Tongue (tissue), 2 donors: ENCODE measurements around the gene BTRC. TPM values are rescaled to one million over a fixed set of nuclear protein-coding genes. Genes with fewer than 3 reads are reported as not detected.
A peak's percentile ranks its signal among the peaks of the same experiment; 100 is the strongest.
"Not testable (repeated sequence)": the region's sequence is repeated elsewhere in the genome, so short reads cannot be mapped to it uniquely, and the experiment has no call there.

Experiments
- DNase-seq: peaks from one replicate; pipeline ENCODE4 v3.0.0-alpha.2; 2015
- total RNA-seq: library from RNA; depleted of rRNA; stranded (reverse); fragments of >200 nt; gene quantifications from one replicate; pipeline ENCODE4 v1.2.3, GENCODE V29; 2014

The BTRC gene
- total RNA-seq, 1 donor from 2014 or later: 22.9 TPM

GRCh38 chr10:101351017-101351416 lies 2.9 kb upstream of the BTRC start:
- DNase-seq: no peak

- no peak for DNase-seq
Measured at GRCh38 chr10:101351477-101351876, 2.5 kb upstream of the BTRC start.

GRCh38 chr10:101352857-101353256 lies 1.1 kb upstream of the BTRC start:
- DNase-seq: not testable (repeated sequence)

GRCh38 chr10:101354328-101355071 lies 535 bp downstream of the BTRC start:
- DNase-seq: peak; percentile 78

GRCh38 chr10:101355072-101355706 lies 1.2 kb downstream of the BTRC start:
- DNase-seq: no peak

- no peak for DNase-seq
Measured at GRCh38 chr10:101356132-101356531, 2.2 kb downstream of the BTRC start.

GRCh38 chr10:101357958-101358357 lies 4.0 kb downstream of the BTRC start:
- no peak for DNase-seq

- no peak for DNase-seq
Measured at GRCh38 chr10:101358706-101359300, 4.8 kb downstream of the BTRC start.

GRCh38 chr10:101360090-101360489 lies 6.1 kb downstream of the BTRC start:
- DNase-seq: not testable (repeated sequence)

GRCh38 chr10:101360841-101361240 lies 6.9 kb downstream of the BTRC start:
- not testable (repeated sequence) for DNase-seq

- DNase-seq: no peak
Measured at GRCh38 chr10:101363850-101364400, 10.0 kb downstream of the BTRC start.

GRCh38 chr10:101364721-101365120 lies 10.8 kb downstream of the BTRC start:
- DNase-seq: no peak

- no peak for DNase-seq
Measured at GRCh38 chr10:101367569-101368453, 13.8 kb downstream of the BTRC start.

- DNase-seq: no peak
Measured at GRCh38 chr10:101373063-101373462, 19.1 kb downstream of the BTRC start.

GRCh38 chr10:101373993-101374392 lies 20.0 kb downstream of the BTRC start:
- DNase-seq: not testable (repeated sequence)

- DNase-seq: no peak
Measured at GRCh38 chr10:101375076-101375475, 21.1 kb downstream of the BTRC start.

GRCh38 chr10:101379663-101380352 lies 25.8 kb downstream of the BTRC start:
- no peak for DNase-seq

- DNase-seq: no peak
Measured at GRCh38 chr10:101380353-101381017, 26.5 kb downstream of the BTRC start.

GRCh38 chr10:101385866-101386658 lies 32.1 kb downstream of the BTRC start:
- DNase-seq: no peak

GRCh38 chr10:101386659-101387259 lies 32.8 kb downstream of the BTRC start:
- no peak for DNase-seq
